Activated CD4-positive, alpha-beta T cell treated with anti-CD3 and anti-CD28 coated beads, Interleukin-10, Interleukin-2, amounts not matched to agents 100 ng/mL and 50 ng/mL, durations not matched to agents 16 hours and 8 hours (primary cell): ENCODE measurements around the gene SELL.
"Not testable (repeated sequence)": the region's sequence is repeated elsewhere in the genome, so short reads cannot be mapped to it uniquely, and the experiment has no call there.

ENCODE experiments used
- DNase-seq: peaks from one replicate; pipeline ENCODE4 v3.0.0-alpha.2; 2020

The SELL gene

GRCh38 chr1:169711469-169712308, at the start of gene SELL:
Gene SELL (minus strand): TSS chr1:169711620. CDS start chr1:169711498, 122 bp downstream.
- DNase-seq: peak; percentile 88

- DNase-seq: no peak
Observed at GRCh38 chr1:169759038-169759437, 47.6 kb upstream of the SELL start.

GRCh38 chr1:169753549-169753948, 42.1 kb upstream of the SELL start:
- no peak for DNase-seq

- no peak for DNase-seq
Observed at GRCh38 chr1:169750041-169750440, 38.6 kb upstream of the SELL start.

- no peak for DNase-seq
Observed at GRCh38 chr1:169746550-169746949, 35.1 kb upstream of the SELL start.

- no peak for DNase-seq
Observed at GRCh38 chr1:169745015-169745861, 33.8 kb upstream of the SELL start.

- no peak for DNase-seq
Observed at GRCh38 chr1:169741666-169742394, 30.4 kb upstream of the SELL start.

GRCh38 chr1:169739980-169740379, 28.6 kb upstream of the SELL start:
- DNase-seq: no peak

- DNase-seq: no peak
Observed at GRCh38 chr1:169733924-169734323, 22.5 kb upstream of the SELL start, which contains the start of gene SELE. Gene SELE (minus strand): TSS chr1:169734079. CDS start chr1:169733612, 467 bp downstream.

GRCh38 chr1:169731446-169731845, 20.0 kb upstream of the SELL start:
- DNase-seq: no peak

- DNase-seq: no peak
Observed at GRCh38 chr1:169729991-169730390, 18.6 kb upstream of the SELL start.

GRCh38 chr1:169727307-169727706, 15.9 kb upstream of the SELL start:
- no peak for DNase-seq

GRCh38 chr1:169726851-169727250, 15.4 kb upstream of the SELL start:
- DNase-seq: no peak

- DNase-seq: no peak
Observed at GRCh38 chr1:169725930-169726329, 14.5 kb upstream of the SELL start.

- no peak for DNase-seq
Observed at GRCh38 chr1:169724168-169724567, 12.7 kb upstream of the SELL start.

- no peak for DNase-seq
Observed at GRCh38 chr1:169723763-169724162, 12.3 kb upstream of the SELL start.

- no peak for DNase-seq
Observed at GRCh38 chr1:169722779-169723178, 11.4 kb upstream of the SELL start.

- DNase-seq: not testable (repeated sequence)
Observed at GRCh38 chr1:169715100-169715499, 3.7 kb upstream of the SELL start.

- DNase-seq: not testable (repeated sequence)
Observed at GRCh38 chr1:169713090-169713489, 1.7 kb upstream of the SELL start.

GRCh38 chr1:169712309-169712631, 850 bp upstream of the SELL start:
- no peak for DNase-seq

GRCh38 chr1:169708647-169709046, 2.8 kb downstream of the SELL start:
- peak; percentile 47 for DNase-seq

GRCh38 chr1:169707912-169708604, 3.4 kb downstream of the SELL start:
- peak; percentile 42 for DNase-seq

- no peak for DNase-seq
Observed at GRCh38 chr1:169704797-169705196, 6.6 kb downstream of the SELL start.
